Peyer's patch (tissue), 4 donors: ENCODE measurements around the gene CIZ1.

Experiments used
- CTCF ChIP-seq, 6 experiments: fragments of 450-650 bp in 4 of 6; fragments of 200-600 bp in 2 of 6; sonication (generic) in 1 of 6; IDR thresholded peaks; one replicate each; pipeline ENCODE4 v1.5.1; 2017 to 2019; ENCODE audit warnings: antibody characterized with exemption in 6 of 6, mild to moderate bottlenecking in 3 of 6, moderate library complexity in 1 of 6
- POLR2A ChIP-seq, 2 donors: fragments of 450-650 bp; IDR thresholded peaks; one replicate each; pipeline ENCODE4 v1.5.1; 2017; ENCODE audit warnings: antibody characterized with exemption in 2 of 2, mild to moderate bottlenecking in 2 of 2, moderate library complexity in 2 of 2

- TF ChIP-seq CTCF (IDR thresholded peaks at IDR 0.05) (no peak), POLR2A (IDR thresholded peaks at IDR 0.05) (peak; percentile 42 to 59)
Measured at GRCh38 chr9:128159784-128160602, 31.4 kb downstream of the CIZ1 start, which contains the start of gene BBLN.
